ENCODE measurements around the gene GNAI1. TPM values are rescaled to one million over a fixed set of nuclear protein-coding genes. Genes with fewer than 3 reads are reported as not detected.
"Not testable (repeated sequence)": the region's sequence is repeated elsewhere in the genome, so short reads cannot be mapped to it uniquely, and the experiment has no call there.

Gene GNAI1
- total RNA-seq, 1 experiment from 2014 or later, result 85.0 TPM

GRCh38 chr7:80157770-80158169, 23.1 kb downstream of the GNAI1 start:
- DNase-seq (ENCODE audit: low spot score), result not testable (repeated sequence)

GRCh38 chr7:80159802-80160201, 25.2 kb downstream of the GNAI1 start:
- no peak for DNase-seq (ENCODE audit: low spot score)

GRCh38 chr7:80161466-80161865, 26.8 kb downstream of the GNAI1 start:
- DNase-seq (ENCODE audit: low spot score), result no peak

GRCh38 chr7:80165177-80165576, 30.5 kb downstream of the GNAI1 start:
- no peak for DNase-seq (ENCODE audit: low spot score)

- no peak for DNase-seq (ENCODE audit: low spot score)
Measured at GRCh38 chr7:80170445-80170844, 35.8 kb downstream of the GNAI1 start.

GRCh38 chr7:80172387-80172786, 37.8 kb downstream of the GNAI1 start:
- no peak for DNase-seq (ENCODE audit: low spot score)

GRCh38 chr7:80175744-80176143, 41.1 kb downstream of the GNAI1 start:
- no peak for DNase-seq (ENCODE audit: low spot score)

- DNase-seq (ENCODE audit: low spot score), result no peak
Measured at GRCh38 chr7:80181411-80181810, 46.8 kb downstream of the GNAI1 start.

GRCh38 chr7:80182630-80183276, 48.1 kb downstream of the GNAI1 start:
- no peak for DNase-seq (ENCODE audit: low spot score)

- no peak for DNase-seq (ENCODE audit: low spot score)
Measured at GRCh38 chr7:80183351-80183750, 48.7 kb downstream of the GNAI1 start.

- no peak for DNase-seq (ENCODE audit: low spot score)
Measured at GRCh38 chr7:80183900-80184685, 49.5 kb downstream of the GNAI1 start.

GRCh38 chr7:80184693-80185092, 50.1 kb downstream of the GNAI1 start:
- DNase-seq (ENCODE audit: low spot score), result no peak

GRCh38 chr7:80185571-80185970, 50.9 kb downstream of the GNAI1 start:
- DNase-seq (ENCODE audit: low spot score), result no peak

GRCh38 chr7:80186721-80187120, 52.1 kb downstream of the GNAI1 start:
- DNase-seq (ENCODE audit: low spot score), result no peak

- no peak for DNase-seq (ENCODE audit: low spot score)
Measured at GRCh38 chr7:80187279-80187678, 52.6 kb downstream of the GNAI1 start.

GRCh38 chr7:80187727-80188126, 53.1 kb downstream of the GNAI1 start:
- no peak for DNase-seq (ENCODE audit: low spot score)

- no peak for DNase-seq (ENCODE audit: low spot score)
Measured at GRCh38 chr7:80189638-80190037, 55.0 kb downstream of the GNAI1 start.

- DNase-seq (ENCODE audit: low spot score), result no peak
Measured at GRCh38 chr7:80197627-80198026, 63.0 kb downstream of the GNAI1 start.

GRCh38 chr7:80199051-80199450, 64.4 kb downstream of the GNAI1 start:
- no peak for DNase-seq (ENCODE audit: low spot score)

- no peak for DNase-seq (ENCODE audit: low spot score)
Measured at GRCh38 chr7:80204454-80204853, 69.8 kb downstream of the GNAI1 start.

- no peak for DNase-seq (ENCODE audit: low spot score)
Measured at GRCh38 chr7:80204919-80205318, 70.3 kb downstream of the GNAI1 start.

GRCh38 chr7:80206763-80207162, 72.1 kb downstream of the GNAI1 start:
- DNase-seq (ENCODE audit: low spot score), result no peak

- no peak for DNase-seq (ENCODE audit: low spot score)
Measured at GRCh38 chr7:80207501-80207900, 72.9 kb downstream of the GNAI1 start.
